Trophoblast cell (in vitro differentiated cells and primary cell): ENCODE measurements around the gene PCDHGB5.
A peak's percentile ranks its signal among the peaks of the same experiment; 100 is the strongest.
"Not testable (repeated sequence)": the region's sequence is repeated elsewhere in the genome, so short reads cannot be mapped to it uniquely, and the experiment has no call there.

ENCODE experiments used
- DNase-seq, 2 donors: peaks; one replicate each; pipeline ENCODE4 v3.0.0-alpha.2; 2016
- H2AFZ ChIP-seq: 2 replicates; pipeline ENCODE4 v1.6.1; 2013; ENCODE audit warnings: low read length, moderate library complexity, mild to moderate bottlenecking; ENCODE audit not compliant: insufficient read depth, poor library complexity
- H2AK5ac ChIP-seq: 2 replicates; pipeline ENCODE4 v1.6.1; 2013; ENCODE audit warnings: mild to moderate bottlenecking, low read length
- H2BK120ac ChIP-seq: 2 replicates; pipeline ENCODE4 v1.6.1; 2013; ENCODE audit warnings: low read length, mild to moderate bottlenecking, moderate library complexity; ENCODE audit not compliant: insufficient read depth, poor library complexity
- H2BK12ac ChIP-seq: 2 replicates; pipeline ENCODE4 v1.6.1; 2013; ENCODE audit warnings: mild to moderate bottlenecking, low read length, moderate library complexity
- H2BK5ac ChIP-seq: 2 replicates; pipeline ENCODE4 v1.6.1; 2013; ENCODE audit warnings: low read length, low read depth, moderate library complexity, mild to moderate bottlenecking; ENCODE audit not compliant: poor library complexity
- H3K14ac ChIP-seq: 2 replicates; pipeline ENCODE4 v1.6.1; 2013; ENCODE audit warnings: mild to moderate bottlenecking, low read length
- H3K18ac ChIP-seq: 2 replicates; pipeline ENCODE4 v1.6.1; 2013; ENCODE audit warnings: mild to moderate bottlenecking, low read length
- H3K23ac ChIP-seq: 2 replicates; pipeline ENCODE4 v1.6.1; 2013; ENCODE audit warnings: low read length
- H3K27ac ChIP-seq: 2 replicates; pipeline ENCODE4 v1.5.1; 2013; ENCODE audit warnings: low read depth, mild to moderate bottlenecking, inconsistent platforms, low read length, moderate library complexity
- H3K27me3 ChIP-seq: 2 replicates; pipeline ENCODE4 v1.6.1; 2013; ENCODE audit warnings: inconsistent platforms, mild to moderate bottlenecking, low read length, moderate library complexity; ENCODE audit not compliant: insufficient read depth
- H3K36me3 ChIP-seq, 2 experiments: 1 replicate in 1 of 2; 2 replicates in 1 of 2; pipeline ENCODE4 v1.6.1; 2013; ENCODE audit warnings: low read length in 2 of 2, mild to moderate bottlenecking in 2 of 2, moderate library complexity in 1 of 2; ENCODE audit not compliant: insufficient read depth in 2 of 2, control insufficient read depth in 1 of 2
- H3K4ac ChIP-seq: 2 replicates; pipeline ENCODE4 v1.6.1; 2013; ENCODE audit warnings: low read depth, mild to moderate bottlenecking, low read length, moderate library complexity
- H3K4me1 ChIP-seq, 2 experiments: 1 replicate in 1 of 2; 2 replicates in 1 of 2; pipeline ENCODE4 v1.6.1; 2013; ENCODE audit warnings: low read length in 2 of 2, mild to moderate bottlenecking in 2 of 2, moderate library complexity in 1 of 2; ENCODE audit not compliant: insufficient read depth in 2 of 2, control insufficient read depth in 1 of 2
- H3K4me2 ChIP-seq: 2 replicates; pipeline ENCODE4 v1.6.1; 2013; ENCODE audit warnings: inconsistent platforms, mild to moderate bottlenecking, low read length, moderate library complexity
- H3K4me3 ChIP-seq: 2 replicates; pipeline ENCODE4 v1.5.1; 2013; ENCODE audit warnings: mild to moderate bottlenecking, low read depth, low read length, inconsistent platforms
- H3K79me1 ChIP-seq: one replicate; pipeline ENCODE4 v1.6.1; 2013; ENCODE audit warnings: low read length
- H3K79me2 ChIP-seq: 2 replicates; pipeline ENCODE4 v1.6.1; 2013; ENCODE audit warnings: low read length, mild to moderate bottlenecking; ENCODE audit not compliant: control insufficient read depth, insufficient read depth, poor library complexity
- H3K9ac ChIP-seq: 2 replicates; pipeline ENCODE4 v1.6.1; 2013; ENCODE audit warnings: mild to moderate bottlenecking, low read length
- H3K9me3 ChIP-seq: 2 replicates; pipeline ENCODE4 v1.6.1; 2013; ENCODE audit warnings: low read depth, mild to moderate bottlenecking, control low read depth, inconsistent platforms, low read length; ENCODE audit not compliant: insufficient read depth
- H4K12ac ChIP-seq: 2 replicates; pipeline ENCODE4 v1.6.1; 2013; ENCODE audit warnings: low read depth, mild to moderate bottlenecking, low read length, moderate library complexity
- H4K8ac ChIP-seq: 2 replicates; pipeline ENCODE4 v1.6.1; 2013; ENCODE audit warnings: low read depth, mild to moderate bottlenecking, low read length, moderate library complexity
- H4K91ac ChIP-seq: one replicate; pipeline ENCODE4 v1.6.1; 2013; ENCODE audit warnings: low read depth, mild to moderate bottlenecking, low read length, moderate library complexity
- WGBS: extraction: QIAGEN DNeasy Blood & Tissue Kit; methylation state at CpG from one replicate; pipeline ENCODE4 v1.1.7; 2013; ENCODE audit warnings: missing lambda C conversion rate; ENCODE audit not compliant: insufficient read length, insufficient coverage; ENCODE audit errors: extremely low coverage; 5-methylcytosine and 5-hydroxymethylcytosine counted together

PCDHGB5 gene

GRCh38 chr5:141415275-141415618 lies 17.5 kb downstream of the PCDHGB5 start:
- not testable (repeated sequence) for H3K4me2 ChIP-seq, H2BK120ac ChIP-seq, H4K12ac ChIP-seq, H3K79me2 ChIP-seq, H3K4me1 ChIP-seq, H3K9ac ChIP-seq, H3K27ac ChIP-seq, H3K4ac ChIP-seq, H2AFZ ChIP-seq, H2AK5ac ChIP-seq, DNase-seq, H3K27me3 ChIP-seq, H4K8ac ChIP-seq, H3K79me1 ChIP-seq, H3K18ac ChIP-seq, H4K91ac ChIP-seq, H3K14ac ChIP-seq, H2BK5ac ChIP-seq, H3K23ac ChIP-seq, H2BK12ac ChIP-seq, H3K4me3 ChIP-seq
- Histone ChIP-seq H3K36me3 (peaks cover 21 to 26% of the 10 kb centered on the region in 2 experiments), H3K9me3 (peaks cover 24% of the 10 kb centered on the region)
- no CpG with 5 or more reads among the region's 24 CpGs for WGBS

- peak; percentile 25 to 64 for DNase-seq
- not testable (repeated sequence) for H2BK12ac ChIP-seq, H3K79me2 ChIP-seq, H3K27me3 ChIP-seq, H3K9ac ChIP-seq, H3K79me1 ChIP-seq, H3K23ac ChIP-seq, H2AK5ac ChIP-seq, H3K4me1 ChIP-seq
- peak within 1 kb of the TSS; percentile 43 for H3K4ac ChIP-seq
- peak within 1 kb of the TSS; percentile 78 for H4K8ac ChIP-seq
- peak within 1 kb of the TSS; percentile 89 for H4K12ac ChIP-seq
- peak within 1 kb of the TSS; percentile 57 for H2BK5ac ChIP-seq
- peaks cover 36 to 41% of the 10 kb centered on the region in 2 experiments for H3K36me3 ChIP-seq
- H3K14ac ChIP-seq: peak within 1 kb of the TSS; percentile 88
- peak within 1 kb of the TSS; percentile 69 for H3K4me2 ChIP-seq
- H3K18ac ChIP-seq: peak within 1 kb of the TSS; percentile 90
- H3K27ac ChIP-seq: peak within 1 kb of the TSS; percentile 27
- peak within 1 kb of the TSS; percentile 97 for H2AFZ ChIP-seq
- peaks cover 39% of the 10 kb centered on the region for H3K9me3 ChIP-seq
- peak within 1 kb of the TSS; percentile 85 for H4K91ac ChIP-seq
- WGBS: no CpG with 5 or more reads among the region's 47 CpGs
- H2BK120ac ChIP-seq: peak within 1 kb of the TSS; percentile 78
- H3K4me3 ChIP-seq: peak within 1 kb of the TSS; percentile 71
These were observed 19.9 kb downstream of the PCDHGB5 start, which contains the start of gene PCDHGB7 for GRCh38 chr5:141417494-141418172. PCDHGB7 (plus strand) TSS chr5:141417677; CDS start chr5:141417860, 183 bp downstream.

GRCh38 chr5:141419074-141419880 lies 21.5 kb downstream of the PCDHGB5 start:
- Histone ChIP-seq H4K91ac (no peak overlapping the region), H3K14ac (no peak overlapping the region), H2AFZ (no peak overlapping the region), H3K9ac (no peak overlapping the region), H3K18ac (peak overlapping the region; percentile 39), H2AK5ac (no peak overlapping the region), H2BK12ac (no peak overlapping the region), H4K12ac (no peak overlapping the region), H4K8ac (no peak overlapping the region), H2BK5ac (no peak overlapping the region), H3K4me3 (peak overlapping the region; percentile 13), H3K23ac (no peak overlapping the region), H2BK120ac (no peak overlapping the region), H3K79me1 (peaks cover 5% of the 10 kb centered on the region), H3K27me3 (no peaks in the 10 kb centered on the region), H3K4me2 (no peak overlapping the region), H3K4me1 (peaks cover 2 to 5% of the 10 kb centered on the region in 2 experiments), H3K79me2 (no peaks in the 10 kb centered on the region), H3K4ac (no peak overlapping the region), H3K27ac (no peak overlapping the region), H3K9me3 (peaks cover 44% of the 10 kb centered on the region), H3K36me3 (peaks cover 40% of the 10 kb centered on the region in 2 experiments)
- DNase-seq: no peak
- WGBS: no CpG with 5 or more reads among the region's 74 CpGs

DNA sequence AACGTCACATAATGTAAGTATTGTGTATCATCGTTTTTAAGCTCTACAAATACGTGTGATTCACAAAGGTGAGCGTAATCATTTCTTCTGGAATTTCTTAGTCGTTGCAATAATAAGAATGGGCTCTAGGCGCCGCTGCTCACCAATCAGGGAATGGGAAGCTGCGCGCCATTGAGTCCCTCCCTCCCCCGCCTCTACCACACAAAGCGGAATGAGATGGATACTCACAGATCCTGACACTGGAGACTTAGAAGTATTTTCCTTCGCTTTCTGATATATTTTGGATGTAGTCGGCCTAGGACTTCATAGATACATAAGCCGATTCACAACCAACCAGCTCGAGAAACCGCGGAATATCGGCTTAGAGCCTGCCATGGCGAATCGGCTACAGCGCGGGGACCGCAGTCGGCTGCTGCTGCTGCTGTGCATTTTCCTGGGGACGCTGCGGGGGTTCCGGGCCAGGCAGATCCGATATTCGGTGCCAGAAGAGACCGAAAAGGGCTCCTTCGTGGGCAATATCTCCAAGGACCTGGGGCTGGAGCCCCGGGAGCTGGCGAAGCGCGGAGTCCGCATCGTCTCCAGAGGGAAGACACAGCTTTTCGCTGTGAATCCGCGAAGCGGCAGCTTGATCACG lies 23.2 kb downstream of the PCDHGB5 start, which contains the start of gene PCDHGA11:
Gene PCDHGA11 (plus strand): TSS at position 197 of the 634 bp plus-strand sequence. CDS start 177 bp downstream, at position 374.
- no peak within 1 kb of the TSS for H2AK5ac ChIP-seq
- H2BK5ac ChIP-seq: no peak within 1 kb of the TSS
- H4K91ac ChIP-seq: no peak within 1 kb of the TSS
- peaks cover 5% of the 10 kb centered on the region for H3K79me1 ChIP-seq
- H3K79me2 ChIP-seq: no peaks in the 10 kb centered on the region
- H3K4me1 ChIP-seq: peaks cover 2 to 5% of the 10 kb centered on the region in 2 experiments
- no peak within 1 kb of the TSS for H2BK12ac ChIP-seq
- no peak within 1 kb of the TSS for H3K27ac ChIP-seq
- no peak within 1 kb of the TSS for H3K23ac ChIP-seq
- no peak within 1 kb of the TSS for H2BK120ac ChIP-seq
- H3K9ac ChIP-seq: no peak within 1 kb of the TSS
- H3K4me2 ChIP-seq: no peak within 1 kb of the TSS
- peak within 1 kb of the TSS; percentile 42 for H2AFZ ChIP-seq
- peak within 1 kb of the TSS; percentile 39 for H3K18ac ChIP-seq
- H3K9me3 ChIP-seq: peaks cover 39% of the 10 kb centered on the region
- H3K27me3 ChIP-seq: no peaks in the 10 kb centered on the region
- no peak within 1 kb of the TSS for H4K12ac ChIP-seq
- peak; percentile 55 to 88 for DNase-seq
- H3K14ac ChIP-seq: no peak within 1 kb of the TSS
- H3K36me3 ChIP-seq: peaks cover 37 to 38% of the 10 kb centered on the region in 2 experiments
- no peak within 1 kb of the TSS for H3K4ac ChIP-seq
- WGBS: no CpG with 5 or more reads among the region's 42 CpGs
- no peak within 1 kb of the TSS for H3K4me3 ChIP-seq
- no peak within 1 kb of the TSS for H4K8ac ChIP-seq
